Liver (tissue), 9 donors: ENCODE results near the gene MACROH2A1. TPM values are rescaled to one million over a fixed set of nuclear protein-coding genes. Genes with fewer than 3 reads are reported as not detected.

Source experiments
- DNase-seq: peaks from one replicate; pipeline ENCODE4 v3.0.0-alpha.2; 2017; ENCODE audit warnings: low spot score
- H3K27ac ChIP-seq, 2 donors: one replicate each; pipeline ENCODE4 v1.7.0; 2013; ENCODE audit warnings: inconsistent platforms in 2 of 2, low read length in 2 of 2, control low read depth in 1 of 2, low read depth in 1 of 2, mild to moderate bottlenecking in 1 of 2
- H3K27me3 ChIP-seq, 4 donors: one replicate each; pipeline versions ENCODE4 v1.6.1 to v1.7.0; 2013; ENCODE audit warnings: low read length in 3 of 4, inconsistent platforms in 1 of 4, mild to moderate bottlenecking in 1 of 4, moderate library complexity in 1 of 4; ENCODE audit not compliant: control insufficient read depth in 4 of 4, insufficient read depth in 4 of 4
- H3K36me3 ChIP-seq, 4 donors: one replicate each; pipeline versions ENCODE4 v1.6.1 to v1.7.0; 2013; ENCODE audit warnings: low read length in 3 of 4, mild to moderate bottlenecking in 3 of 4, low read depth in 1 of 4, moderate library complexity in 1 of 4; ENCODE audit not compliant: control insufficient read depth in 4 of 4, insufficient read depth in 3 of 4
- H3K4me1 ChIP-seq, 4 donors: one replicate each; pipeline versions ENCODE4 v1.6.1 to v1.7.0; 2013; ENCODE audit warnings: low read length in 3 of 4, mild to moderate bottlenecking in 3 of 4, moderate library complexity in 1 of 4; ENCODE audit not compliant: control insufficient read depth in 4 of 4, insufficient read depth in 4 of 4
- H3K4me3 ChIP-seq, 3 donors: one replicate each; pipeline versions ENCODE4 v1.6.1 to v1.7.0; 2013; ENCODE audit warnings: low read length in 3 of 3, control low read depth in 1 of 3, low read depth in 1 of 3, mild to moderate bottlenecking in 1 of 3
- H3K9ac ChIP-seq, 2 donors: one replicate each; pipeline ENCODE4 v1.7.0; 2013; ENCODE audit warnings: low read length in 2 of 2, mild to moderate bottlenecking in 2 of 2, moderate library complexity in 2 of 2, control low read depth in 1 of 2, low read depth in 1 of 2
- H3K9me3 ChIP-seq, 4 donors: one replicate each; pipeline versions ENCODE4 v1.6.1 to v1.7.0; 2013; ENCODE audit warnings: low read length in 3 of 4; ENCODE audit not compliant: control insufficient read depth in 4 of 4
- ATF3 ChIP-seq: IDR thresholded peaks from 2 replicates; pipeline ENCODE4 v1.6.1; 2016; ENCODE audit warnings: antibody characterized with exemption
- EGR1 ChIP-seq, 2 donors: IDR thresholded peaks; 2 replicates each; pipeline ENCODE4 v1.6.1; 2016 to 2018; ENCODE audit warnings: antibody characterized with exemption in 2 of 2, low read depth in 2 of 2
- FOXA1 ChIP-seq: IDR thresholded peaks from 2 replicates; pipeline ENCODE4 v1.6.1; 2016; ENCODE audit warnings: antibody characterized with exemption
- FOXA2 ChIP-seq: IDR thresholded peaks from 2 replicates; pipeline ENCODE4 v1.6.1; 2016; ENCODE audit warnings: antibody characterized with exemption
- GABPA ChIP-seq, 2 donors: IDR thresholded peaks in 1 of 2; conservative IDR thresholded peaks in 1 of 2; 2 replicates each; pipeline ENCODE4 v1.6.1; 2016; ENCODE audit warnings: antibody characterized with exemption in 2 of 2, mild to moderate bottlenecking in 1 of 2, moderate library complexity in 1 of 2
- HNF4A ChIP-seq, 2 donors: conservative IDR thresholded peaks; 2 replicates each; pipeline ENCODE4 v1.6.1; 2016; ENCODE audit warnings: antibody characterized with exemption in 2 of 2, mild to moderate bottlenecking in 2 of 2
- HNF4G ChIP-seq: IDR thresholded peaks from 2 replicates; pipeline ENCODE4 v1.6.1; 2016; ENCODE audit warnings: antibody characterized with exemption
- JUND ChIP-seq, 2 donors: IDR thresholded peaks; 2 replicates each; pipeline ENCODE4 v1.6.1; 2016; ENCODE audit warnings: antibody characterized with exemption in 2 of 2
- NR2F2 ChIP-seq: IDR thresholded peaks from 2 replicates; pipeline ENCODE4 v1.6.1; 2016; ENCODE audit warnings: antibody characterized with exemption
- RAD21 ChIP-seq, 2 donors: IDR thresholded peaks; 2 replicates each; pipeline ENCODE4 v1.6.1; 2016; ENCODE audit warnings: antibody characterized with exemption in 2 of 2, mild to moderate bottlenecking in 2 of 2
- REST ChIP-seq: IDR thresholded peaks from 2 replicates; pipeline ENCODE4 v1.6.1; 2016; ENCODE audit warnings: antibody characterized with exemption, mild to moderate bottlenecking
- RXRA ChIP-seq, 2 donors: IDR thresholded peaks; 2 replicates each; pipeline ENCODE4 v1.6.1; 2017 to 2018; ENCODE audit warnings: antibody characterized with exemption in 2 of 2, mild to moderate bottlenecking in 1 of 2
- SP1 ChIP-seq: IDR thresholded peaks from 2 replicates; pipeline ENCODE4 v1.6.1; 2018; ENCODE audit warnings: antibody characterized with exemption, mild to moderate bottlenecking
- TAF1 ChIP-seq: conservative IDR thresholded peaks from 2 replicates; pipeline ENCODE4 v1.6.1; 2016; ENCODE audit warnings: antibody characterized with exemption, mild to moderate bottlenecking
- YY1 ChIP-seq: IDR thresholded peaks from 2 replicates; pipeline ENCODE4 v1.6.1; 2016; ENCODE audit warnings: antibody characterized with exemption, mild to moderate bottlenecking
- WGBS: extraction: QIAGEN DNeasy Blood & Tissue Kit; methylation state at CpG from one replicate; pipeline ENCODE4 v1.1.7; 2013; 5-methylcytosine and 5-hydroxymethylcytosine counted together
- polyA plus RNA-seq, 2 donors: library from polyadenylated mRNA; stranded (reverse) in 1 of 2; unstranded in 1 of 2; fragments of 200-250 nt in 1 of 2; fragments of >200 nt in 1 of 2; fragmentation: Nextera tagmentation in 1 of 2; extraction: Ambion mirVana in 1 of 2; gene quantifications; one replicate each; pipeline versions ENCODE4 v1.2.1 to v1.2.3, GENCODE V29; 2013 to 2015
- total RNA-seq, 2 donors: library from RNA; depleted of rRNA; stranded (reverse); fragments of >200 nt; gene quantifications; one replicate each; pipeline ENCODE4 v1.2.3, GENCODE V29; 2014
- TF ChIP-seq, protein P1 (sequence below): IDR thresholded peaks from 2 replicates; pipeline ENCODE4 v1.6.1; 2016; ENCODE audit warnings: antibody characterized with exemption
- TF ChIP-seq, protein P2 (sequence below): fragments of 150-350 bp; IDR thresholded peaks from 2 replicates; pipeline ENCODE4 v1.5.1; 2017; ENCODE audit warnings: improper control_type of control experiment, low read depth, low read length; ENCODE audit not compliant: missing input control
- TF ChIP-seq, protein P3 (sequence below): IDR thresholded peaks from 2 replicates; pipeline ENCODE4 v1.6.1; 2016; ENCODE audit warnings: antibody characterized with exemption
- donor health status: healthy.
- donor health status: healthy.
- donor health status: healthy.
- donor health status: healthy.
- donor health status: healthy.

The MACROH2A1 gene
- total and polyA plus RNA-seq, 4 donors = 33.7 to 113 (median 62.7) TPM

- 94% methylated on average over 9 of the region's 9 CpGs for WGBS
Measured at GRCh38 chr5:135306557-135306956, 92.5 kb downstream of the MACROH2A1 start.

More at GRCh38 chr5:135306557-135306956, 92.5 kb downstream of the MACROH2A1 start:
- Histone ChIP-seq H3K4me1 (peaks cover 0 to 8% (median 6%) of the 10 kb centered on the region in 4 donors), H3K9me3 (no peaks in the 10 kb centered on the region), H3K36me3 (no peaks in the 10 kb centered on the region), H3K4me3 (no peak overlapping the region), H3K27ac (no peak overlapping the region), H3K9ac (no peak overlapping the region), H3K27me3 (no peaks in the 10 kb centered on the region)
- no peak for DNase-seq
- TF ChIP-seq NR2F2 = no peak
- TF ChIP-seq, protein P1, sequence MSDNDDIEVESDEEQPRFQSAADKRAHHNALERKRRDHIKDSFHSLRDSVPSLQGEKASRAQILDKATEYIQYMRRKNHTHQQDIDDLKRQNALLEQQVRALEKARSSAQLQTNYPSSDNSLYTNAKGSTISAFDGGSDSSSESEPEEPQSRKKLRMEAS = no peak
- TF ChIP-seq HNF4A (conservative IDR thresholded peaks at IDR 0.05) = no peak
- no peak for TF ChIP-seq RAD21 (IDR thresholded peaks at IDR 0.05)
- TF ChIP-seq, protein P2, sequence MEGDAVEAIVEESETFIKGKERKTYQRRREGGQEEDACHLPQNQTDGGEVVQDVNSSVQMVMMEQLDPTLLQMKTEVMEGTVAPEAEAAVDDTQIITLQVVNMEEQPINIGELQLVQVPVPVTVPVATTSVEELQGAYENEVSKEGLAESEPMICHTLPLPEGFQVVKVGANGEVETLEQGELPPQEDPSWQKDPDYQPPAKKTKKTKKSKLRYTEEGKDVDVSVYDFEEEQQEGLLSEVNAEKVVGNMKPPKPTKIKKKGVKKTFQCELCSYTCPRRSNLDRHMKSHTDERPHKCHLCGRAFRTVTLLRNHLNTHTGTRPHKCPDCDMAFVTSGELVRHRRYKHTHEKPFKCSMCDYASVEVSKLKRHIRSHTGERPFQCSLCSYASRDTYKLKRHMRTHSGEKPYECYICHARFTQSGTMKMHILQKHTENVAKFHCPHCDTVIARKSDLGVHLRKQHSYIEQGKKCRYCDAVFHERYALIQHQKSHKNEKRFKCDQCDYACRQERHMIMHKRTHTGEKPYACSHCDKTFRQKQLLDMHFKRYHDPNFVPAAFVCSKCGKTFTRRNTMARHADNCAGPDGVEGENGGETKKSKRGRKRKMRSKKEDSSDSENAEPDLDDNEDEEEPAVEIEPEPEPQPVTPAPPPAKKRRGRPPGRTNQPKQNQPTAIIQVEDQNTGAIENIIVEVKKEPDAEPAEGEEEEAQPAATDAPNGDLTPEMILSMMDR = no peak
- TF ChIP-seq YY1 = no peak
- TF ChIP-seq JUND (IDR thresholded peaks at IDR 0.05) = no peak
- TF ChIP-seq RXRA (IDR thresholded peaks at IDR 0.05) = no peak
- TF ChIP-seq, protein P3, sequence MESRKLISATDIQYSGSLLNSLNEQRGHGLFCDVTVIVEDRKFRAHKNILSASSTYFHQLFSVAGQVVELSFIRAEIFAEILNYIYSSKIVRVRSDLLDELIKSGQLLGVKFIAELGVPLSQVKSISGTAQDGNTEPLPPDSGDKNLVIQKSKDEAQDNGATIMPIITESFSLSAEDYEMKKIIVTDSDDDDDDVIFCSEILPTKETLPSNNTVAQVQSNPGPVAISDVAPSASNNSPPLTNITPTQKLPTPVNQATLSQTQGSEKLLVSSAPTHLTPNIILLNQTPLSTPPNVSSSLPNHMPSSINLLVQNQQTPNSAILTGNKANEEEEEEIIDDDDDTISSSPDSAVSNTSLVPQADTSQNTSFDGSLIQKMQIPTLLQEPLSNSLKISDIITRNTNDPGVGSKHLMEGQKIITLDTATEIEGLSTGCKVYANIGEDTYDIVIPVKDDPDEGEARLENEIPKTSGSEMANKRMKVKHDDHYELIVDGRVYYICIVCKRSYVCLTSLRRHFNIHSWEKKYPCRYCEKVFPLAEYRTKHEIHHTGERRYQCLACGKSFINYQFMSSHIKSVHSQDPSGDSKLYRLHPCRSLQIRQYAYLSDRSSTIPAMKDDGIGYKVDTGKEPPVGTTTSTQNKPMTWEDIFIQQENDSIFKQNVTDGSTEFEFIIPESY = no peak
- TF ChIP-seq FOXA2 = no peak
- no peak for TF ChIP-seq GABPA (IDR thresholded peaks at IDR 0.05 in 1 of 2, conservative IDR thresholded peaks at IDR 0.05 in 1 of 2)
- no peak for TF ChIP-seq HNF4G
- no peak for TF ChIP-seq ATF3
- TF ChIP-seq EGR1 (IDR thresholded peaks at IDR 0.05; ENCODE audit: low read depth in 2 of 2) = no peak
- TF ChIP-seq TAF1 = no peak
- TF ChIP-seq FOXA1 = no peak
- TF ChIP-seq SP1 = no peak
- TF ChIP-seq REST = no peak
